ENCODE measurements around the gene MAP6.

GRCh38 chr11:75600356-75600755 lies 68.5 kb downstream of the MAP6 start:
- TF ChIP-seq CTCF (optimal IDR thresholded peaks at IDR 0.05 in 1 of 3, IDR thresholded peaks at IDR 0.05 in 1 of 3, conservative IDR thresholded peaks at IDR 0.05 in 1 of 3; ENCODE audit: extremely low read depth in 1 of 3, insufficient read depth in 2 of 3, low read length in 3 of 3): no peak
- no peak for TF ChIP-seq EZH2 (IDR thresholded peaks at IDR 0.05; ENCODE audit: low read length)

Data from keratinocyte (primary cell).